Dedifferentiated amniotic fluid mesenchymal stem cell (primary cell): ENCODE results near the gene ALK.

Experiments used
- DNase-seq: peaks from one replicate; pipeline ENCODE4 v3.0.0-alpha.2; 2016; ENCODE audit errors: extremely low spot score

The ALK gene

DNA sequence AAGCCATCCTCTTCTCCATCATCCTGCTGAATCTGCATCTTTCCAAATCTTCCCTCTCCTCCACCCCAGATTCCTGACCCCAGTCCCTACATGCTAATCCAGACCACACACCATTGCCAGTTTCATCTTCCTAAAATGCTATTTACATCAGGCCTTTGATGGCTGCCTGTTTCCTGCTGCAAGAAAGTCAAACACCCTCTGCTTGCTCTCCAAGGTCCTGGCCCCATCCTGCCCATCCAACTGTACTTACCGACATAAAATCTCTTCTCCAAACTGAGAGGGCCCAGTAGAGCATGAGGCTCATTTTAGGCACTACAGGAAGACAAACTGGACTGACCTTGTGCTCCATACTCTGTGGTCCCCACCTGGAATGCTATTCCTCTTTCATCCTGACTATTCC, 19.0 kb downstream of the ALK start:
- no peak for DNase-seq

DNA sequence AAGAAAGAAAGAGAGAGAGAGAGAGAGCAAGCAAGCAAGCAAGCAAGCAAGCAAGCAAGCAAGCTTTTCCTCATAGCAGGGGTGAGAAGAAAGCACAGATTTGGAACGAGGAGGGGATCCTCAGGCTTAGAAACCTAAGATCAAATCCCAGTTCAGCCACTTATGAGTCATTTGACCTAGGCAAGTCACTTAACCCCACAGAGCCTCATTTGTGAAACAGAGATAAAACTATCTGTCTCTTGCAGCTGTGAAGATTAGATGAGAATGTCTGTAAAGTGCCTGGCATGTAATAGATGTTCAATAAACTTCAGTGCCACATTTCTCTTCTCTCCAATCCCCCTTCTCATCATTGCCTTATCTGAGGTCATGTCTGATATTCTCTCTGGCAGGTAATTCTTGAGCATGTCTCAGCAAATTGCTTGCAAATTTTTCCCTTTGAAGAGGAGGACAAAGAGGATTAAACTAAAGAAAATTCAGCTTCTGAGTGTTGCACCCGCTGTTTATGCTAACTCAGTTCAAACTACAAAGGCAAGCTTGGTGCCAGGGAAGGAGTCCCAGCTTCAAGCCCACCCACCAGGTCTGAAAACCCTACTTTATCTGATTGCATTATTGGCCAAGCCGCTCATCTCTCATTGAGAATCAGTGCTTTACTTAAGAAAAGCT, 20.3 kb downstream of the ALK start:
- DNase-seq: no peak

DNA sequence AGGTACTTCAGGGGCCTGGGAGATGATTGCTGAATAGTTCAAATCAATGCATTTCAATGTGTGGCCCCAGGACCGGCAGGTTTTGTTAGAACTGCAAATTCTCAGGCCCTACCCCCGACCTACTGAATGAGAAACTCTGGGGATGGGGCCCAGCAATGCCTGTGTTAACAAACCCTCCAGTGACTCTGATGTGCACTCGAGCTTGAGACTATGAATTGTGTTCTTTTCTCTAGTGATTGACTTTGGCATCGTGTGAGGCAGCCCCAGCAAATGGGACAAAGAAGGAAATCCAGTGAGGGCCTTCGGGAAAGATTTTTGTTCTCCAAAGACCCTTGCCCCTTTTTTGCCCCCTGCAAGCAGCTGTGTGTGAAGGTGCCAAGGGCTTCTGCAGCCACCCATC, 22.4 kb downstream of the ALK start:
- no peak for DNase-seq

DNA sequence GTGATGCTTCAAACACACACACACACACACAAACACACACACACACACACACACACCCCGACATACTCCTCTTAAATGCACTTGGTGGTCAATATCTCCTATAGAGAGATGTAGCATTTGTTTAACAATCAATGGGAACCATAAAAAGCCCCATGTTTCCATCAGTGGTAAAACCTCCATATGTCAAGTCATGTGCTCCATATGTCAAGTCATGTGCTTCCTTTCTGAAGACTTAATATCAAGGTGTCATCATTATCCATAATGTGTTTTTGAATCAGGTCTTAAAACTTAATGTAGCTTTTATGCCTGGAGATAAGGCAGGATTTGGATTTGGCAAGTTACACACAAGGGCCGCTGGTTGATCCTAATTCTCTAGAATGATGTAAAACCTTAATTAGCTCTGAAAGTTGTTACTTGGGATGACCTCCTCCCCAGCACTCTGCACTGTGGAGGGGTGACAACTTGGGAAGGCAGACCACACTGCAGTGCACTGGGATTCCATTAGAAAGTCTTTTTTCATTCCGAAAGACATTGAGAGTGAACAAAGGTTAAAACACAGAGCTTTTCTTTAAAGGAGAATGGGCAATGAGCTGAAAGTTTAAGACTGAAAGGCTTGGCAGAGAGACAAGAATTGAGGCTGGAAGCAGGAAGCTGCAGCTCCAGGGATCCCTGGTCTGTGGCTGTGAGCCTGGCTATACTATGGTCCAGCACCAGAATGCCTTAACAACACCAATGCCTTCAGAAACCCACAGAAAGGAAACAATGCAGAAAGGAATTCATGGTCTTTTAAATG, 26.4 kb downstream of the ALK start:
- no peak for DNase-seq

DNA sequence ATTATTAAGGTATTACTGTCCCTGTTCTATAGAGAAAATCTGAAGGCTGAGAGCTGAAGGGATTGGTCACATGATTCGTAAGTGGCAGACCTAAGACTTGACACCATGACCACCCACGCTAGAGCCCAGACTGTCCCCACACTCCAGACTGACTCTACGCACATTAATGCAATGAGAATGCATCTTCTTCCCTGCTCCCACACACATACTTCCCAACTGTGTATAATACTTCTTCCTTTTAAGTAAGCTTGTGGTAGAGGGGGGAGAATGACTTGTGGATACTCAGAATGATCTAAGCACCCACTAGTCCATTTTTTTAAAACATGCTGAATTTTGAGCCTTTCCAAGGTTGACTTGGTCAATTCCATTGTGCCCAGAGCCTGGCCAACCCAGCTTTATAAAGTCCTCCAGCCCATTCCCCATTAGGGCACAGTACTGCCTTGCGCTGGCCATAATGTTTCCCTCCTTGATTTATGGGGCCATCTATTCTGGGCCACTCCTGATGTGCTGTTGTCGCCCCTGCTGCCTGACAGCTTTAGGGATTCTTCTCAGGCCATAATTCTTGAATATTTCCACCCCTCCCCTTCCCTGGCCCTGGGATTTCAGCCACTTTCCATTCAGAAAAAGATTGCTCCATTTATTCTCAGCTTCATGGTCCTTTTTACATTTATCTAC, 28.7 kb downstream of the ALK start:
- DNase-seq: no peak

DNA sequence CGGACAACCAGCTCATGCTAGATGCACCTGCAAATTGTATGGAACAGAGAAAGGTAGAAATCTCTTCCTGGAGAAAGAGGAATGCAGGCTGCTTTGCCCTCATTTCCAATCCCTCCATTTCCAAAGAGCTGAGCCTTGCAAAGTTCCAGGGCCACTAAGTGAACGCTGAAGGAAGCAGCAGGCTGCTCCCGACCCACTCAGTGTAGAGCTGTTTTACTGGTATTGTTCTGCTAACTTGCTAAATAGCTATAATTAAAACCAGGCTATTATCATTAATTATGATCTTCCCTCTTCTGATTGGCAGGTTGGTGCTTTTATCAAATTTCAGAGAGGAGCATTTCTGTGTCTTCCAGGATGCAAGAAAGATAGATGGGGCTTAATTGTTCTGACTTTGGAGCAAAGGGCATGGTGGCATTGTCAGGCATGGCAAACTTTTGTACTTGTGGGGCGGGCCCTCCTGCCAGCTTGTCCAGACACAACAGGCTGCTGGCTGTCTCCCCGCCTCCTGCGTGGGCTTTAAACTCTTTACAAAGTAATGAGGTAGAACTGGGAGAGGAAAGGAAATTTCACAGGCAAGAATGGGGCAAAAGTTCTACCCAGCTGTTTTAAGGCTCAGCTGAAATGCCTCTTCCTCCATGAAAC, 40.2 kb downstream of the ALK start:
- no peak for DNase-seq

DNA sequence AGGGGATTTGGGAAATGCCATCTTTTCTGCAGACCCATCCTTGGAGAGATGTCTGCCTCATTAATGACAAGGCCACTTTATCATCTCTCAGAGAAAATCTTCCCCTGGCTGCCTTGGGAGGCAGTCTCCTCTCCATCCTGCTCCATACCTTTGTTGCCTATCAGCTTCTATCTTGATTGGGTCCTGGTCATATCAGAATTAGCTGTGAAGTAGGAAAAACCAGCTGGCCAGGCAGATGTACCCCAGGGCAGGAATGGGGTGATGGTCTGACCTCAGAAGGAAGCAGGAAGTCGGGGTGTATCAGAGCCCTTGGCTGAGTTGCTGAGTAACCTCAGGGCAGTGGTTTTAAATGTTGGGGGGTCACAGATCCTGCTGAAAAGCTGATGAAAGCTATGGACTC, 41.3 kb downstream of the ALK start:
- no peak for DNase-seq

DNA sequence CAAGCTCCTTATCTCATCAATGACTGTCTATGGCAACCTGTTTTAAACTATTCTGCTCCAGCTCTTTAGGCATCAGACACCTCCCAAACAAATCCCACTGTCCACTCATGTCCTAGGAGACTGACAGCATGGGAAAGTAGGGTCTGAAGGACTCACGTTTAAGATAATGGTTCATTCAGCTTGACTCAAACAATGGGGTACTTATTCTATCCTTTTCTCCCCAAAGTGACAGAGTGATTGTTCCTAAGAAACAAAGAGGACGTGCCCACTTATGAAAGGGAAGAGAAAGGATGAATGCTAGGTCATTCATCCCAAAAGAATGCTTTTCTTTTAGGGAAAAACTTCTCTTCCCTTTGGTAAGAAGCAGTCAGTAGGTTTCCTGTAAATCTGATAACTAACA, 41.9 kb downstream of the ALK start:
- no peak for DNase-seq

DNA sequence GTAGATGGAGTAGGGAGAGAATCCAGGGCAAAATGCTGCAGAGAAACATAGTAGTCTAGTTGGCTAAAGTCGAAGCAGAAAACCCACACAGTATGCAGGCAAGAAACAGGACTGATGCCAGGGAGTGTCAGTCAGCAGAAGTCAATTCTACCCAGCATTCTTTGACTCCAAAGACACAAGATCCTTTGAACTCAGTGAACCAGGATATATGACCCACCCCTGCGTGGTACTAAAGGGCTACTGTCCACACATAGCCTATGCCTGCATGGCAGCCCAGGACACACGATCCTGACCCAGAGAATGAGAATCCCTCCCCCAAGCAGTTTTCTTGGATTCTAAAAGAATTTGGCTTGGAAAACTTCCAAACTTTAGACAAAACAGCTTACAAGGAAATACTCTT, 42.5 kb downstream of the ALK start:
- DNase-seq: no peak

DNA sequence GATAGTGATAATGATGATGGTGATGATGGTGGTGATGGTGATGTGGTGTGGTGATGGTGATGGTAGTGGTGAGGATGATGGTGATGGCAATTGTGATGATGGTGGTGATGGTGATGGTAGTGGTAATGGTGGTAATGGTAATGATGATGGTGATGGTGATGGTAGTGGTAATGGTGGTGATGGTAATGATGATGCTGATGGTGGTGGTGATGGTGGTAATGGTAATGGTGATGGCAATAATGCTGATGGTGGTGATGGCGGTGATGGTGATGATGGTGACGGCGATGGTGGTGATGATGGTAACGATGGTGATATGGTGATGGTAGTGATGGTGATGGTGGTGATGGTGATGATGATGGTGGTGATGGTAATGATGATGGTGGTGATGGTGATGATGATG, 45.0 kb downstream of the ALK start:
- DNase-seq: no peak

DNA sequence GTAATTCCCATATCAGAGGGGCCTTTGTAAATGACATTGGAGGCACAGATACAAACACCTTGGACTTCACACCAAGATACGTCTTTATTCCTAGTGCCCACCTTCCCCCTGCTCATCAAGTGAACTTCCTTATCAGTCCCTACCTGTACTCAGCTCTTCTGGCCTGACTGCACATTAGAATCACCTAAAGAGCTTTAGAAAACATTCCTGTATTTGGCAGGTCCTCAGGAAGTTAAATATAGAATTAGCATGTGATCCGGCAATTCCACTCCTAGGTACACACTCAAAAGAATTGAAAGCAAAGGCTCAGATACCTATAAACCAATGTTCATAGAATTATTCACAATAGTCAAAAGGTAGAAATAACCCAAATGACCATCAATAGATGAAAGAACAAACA, 46.6 kb downstream of the ALK start:
- no peak for DNase-seq

DNA sequence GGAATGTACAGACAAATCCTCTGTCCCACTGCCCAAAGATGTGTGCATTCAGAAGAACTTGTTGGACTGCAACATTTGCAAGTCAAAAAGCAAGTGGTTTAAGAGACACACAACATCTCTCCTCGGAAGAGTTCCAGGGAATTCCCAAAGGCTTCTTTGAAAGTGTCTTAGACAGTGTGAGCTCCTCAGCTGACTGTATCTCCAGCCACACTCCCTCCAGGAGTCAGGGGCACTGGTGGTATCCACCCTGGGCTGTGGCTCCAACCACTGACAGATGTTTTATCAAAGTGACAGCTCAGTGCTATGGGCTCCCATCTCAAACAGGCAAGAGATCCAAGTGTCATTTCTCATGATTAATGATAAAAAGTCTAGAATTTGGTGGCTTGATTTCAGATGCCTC, 48.5 kb downstream of the ALK start:
- no peak for DNase-seq

DNA sequence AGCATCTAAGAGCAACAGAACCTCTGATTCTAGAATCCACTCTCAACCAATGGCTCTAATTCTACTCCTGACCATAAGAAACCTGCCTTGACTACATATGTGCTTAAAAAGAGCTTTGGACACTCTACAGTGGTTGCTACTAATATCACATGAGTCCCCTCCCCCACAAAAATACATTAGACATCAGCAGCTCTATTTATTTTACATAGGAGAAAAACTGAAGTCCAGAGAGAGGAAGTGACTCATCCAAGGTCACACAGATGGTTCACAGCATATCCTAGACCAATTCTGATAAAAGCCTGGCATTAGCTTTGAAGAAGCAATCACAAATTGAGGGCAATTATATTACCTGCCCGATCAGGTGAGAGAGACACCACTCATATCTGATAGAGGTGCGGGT, 49.8 kb downstream of the ALK start:
- DNase-seq: no peak

DNA sequence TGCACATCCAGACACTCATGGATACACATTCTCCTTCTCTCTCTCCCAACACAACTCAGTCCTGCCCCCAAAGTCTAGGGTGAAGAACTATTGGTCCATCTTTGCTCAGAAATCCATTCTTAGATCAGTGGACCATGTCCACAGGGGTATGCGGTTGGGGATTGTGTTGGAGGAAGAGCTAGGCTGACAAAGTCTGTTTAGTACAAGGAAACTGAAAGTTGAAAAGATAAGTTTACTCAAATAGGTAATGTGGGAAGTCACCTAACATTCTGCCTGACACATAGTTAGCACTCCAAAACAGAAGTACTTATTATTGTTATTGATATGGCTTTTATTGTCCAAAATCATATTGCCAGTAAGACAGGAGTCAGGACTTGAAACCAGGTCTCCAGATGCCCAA, 55.9 kb downstream of the ALK start:
- no peak for DNase-seq

DNA sequence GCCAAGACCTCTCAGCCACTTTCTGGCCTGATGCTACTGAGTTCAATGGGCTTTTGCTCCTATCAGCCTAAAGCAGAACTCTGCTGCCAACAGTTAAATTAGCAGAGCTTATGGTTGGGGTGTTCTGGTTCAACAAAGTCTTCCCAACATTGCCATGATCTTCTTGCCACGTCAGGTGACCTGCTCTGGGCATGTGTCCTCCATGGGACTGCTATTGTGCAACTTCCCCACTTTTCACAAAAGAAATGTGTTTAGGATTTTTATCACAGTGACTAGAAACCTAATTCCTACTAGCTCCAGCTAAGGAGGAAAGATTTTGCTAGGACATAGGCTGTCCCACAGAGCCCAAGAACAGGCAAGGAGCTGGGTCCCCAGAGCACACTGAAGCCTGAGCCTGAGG, 56.4 kb downstream of the ALK start:
- DNase-seq: no peak

DNA sequence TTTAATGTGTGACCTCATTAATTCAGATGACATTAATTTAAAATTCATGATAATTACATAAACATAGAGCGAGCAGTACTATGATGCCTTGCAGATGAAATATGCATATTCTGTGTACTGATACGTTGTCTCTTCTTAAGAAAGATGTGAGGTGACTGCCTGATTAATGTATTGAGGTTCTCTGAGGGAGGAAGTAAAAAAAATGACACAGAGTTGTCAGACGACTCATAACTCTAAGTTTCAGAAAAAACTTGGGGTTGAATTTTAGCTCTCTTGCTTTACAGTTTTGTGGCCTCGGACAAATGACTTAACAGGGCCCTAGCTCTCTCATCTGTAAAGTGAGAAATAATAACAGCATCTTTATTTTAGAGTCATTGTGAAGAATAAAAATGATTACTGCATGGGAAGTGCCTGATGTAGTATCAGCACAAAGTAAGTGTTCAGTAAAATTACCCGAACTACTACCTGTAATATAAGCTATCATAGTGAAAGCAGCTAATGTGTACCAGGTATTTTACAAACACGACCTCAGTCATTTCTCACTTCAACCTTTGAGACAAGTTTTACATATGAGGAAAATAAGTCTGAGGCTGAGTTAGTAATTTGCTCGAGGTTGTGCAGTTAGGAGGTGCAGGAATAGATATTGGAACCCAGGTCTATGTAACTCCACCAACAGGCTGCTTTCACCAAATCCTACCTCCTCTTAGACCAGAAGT, 65.3 kb downstream of the ALK start:
- DNase-seq: no peak

DNA sequence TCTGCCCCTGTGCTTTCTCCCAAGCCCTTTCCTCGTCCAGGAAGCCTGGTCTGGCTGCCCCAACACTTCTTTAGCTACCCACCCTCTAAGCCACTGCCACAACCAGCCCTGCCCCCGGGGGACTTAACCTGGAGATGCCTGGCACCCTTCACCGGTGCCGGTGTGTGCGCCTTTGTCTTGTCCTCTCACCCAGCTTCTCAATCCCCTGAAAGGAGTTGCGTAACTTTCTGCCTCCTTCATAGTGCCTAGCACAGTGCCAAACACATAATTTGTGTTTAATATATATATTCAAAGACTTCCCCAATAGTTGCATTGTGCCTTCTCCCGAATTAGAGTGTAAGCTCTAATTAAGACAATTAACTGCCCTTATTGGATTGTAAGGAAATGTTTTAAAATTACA, 70.6 kb downstream of the ALK start:
- DNase-seq: no peak

DNA sequence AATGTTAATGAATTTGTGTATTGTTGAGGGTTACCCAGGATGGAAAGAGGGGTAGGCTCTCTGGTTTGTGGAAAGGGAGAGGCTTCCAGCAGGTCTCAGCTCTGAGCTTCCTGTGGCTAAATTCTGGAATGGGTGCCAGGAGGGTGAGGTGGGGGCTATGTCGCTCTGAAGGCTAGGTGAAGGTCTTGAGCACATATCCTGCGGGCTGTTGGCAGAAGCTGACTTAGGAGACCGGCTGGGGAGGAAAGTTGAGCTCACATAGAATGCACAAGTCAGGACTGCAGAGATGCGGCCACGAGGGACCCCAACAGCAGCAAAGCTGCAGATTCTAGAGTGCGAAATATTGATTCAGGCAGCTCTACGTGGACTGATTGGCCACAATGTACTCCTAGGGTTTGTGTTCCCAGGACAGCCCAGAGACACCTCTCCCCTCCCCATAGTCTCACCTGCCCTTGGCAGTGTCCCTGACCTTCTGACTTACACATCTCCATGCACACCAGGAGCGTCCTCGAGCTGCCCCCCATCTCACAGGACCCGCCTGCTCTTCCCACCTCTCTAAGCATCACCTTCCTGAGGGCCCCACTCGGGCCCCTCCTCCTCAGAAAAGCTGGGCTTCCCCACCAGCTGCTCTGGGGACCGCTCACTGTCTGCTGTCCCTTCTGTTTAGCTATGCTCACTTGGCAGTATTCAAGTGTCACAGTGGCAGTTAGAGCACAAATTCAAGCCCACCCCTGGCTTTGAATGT, 72.6 kb downstream of the ALK start:
- no peak for DNase-seq

DNA sequence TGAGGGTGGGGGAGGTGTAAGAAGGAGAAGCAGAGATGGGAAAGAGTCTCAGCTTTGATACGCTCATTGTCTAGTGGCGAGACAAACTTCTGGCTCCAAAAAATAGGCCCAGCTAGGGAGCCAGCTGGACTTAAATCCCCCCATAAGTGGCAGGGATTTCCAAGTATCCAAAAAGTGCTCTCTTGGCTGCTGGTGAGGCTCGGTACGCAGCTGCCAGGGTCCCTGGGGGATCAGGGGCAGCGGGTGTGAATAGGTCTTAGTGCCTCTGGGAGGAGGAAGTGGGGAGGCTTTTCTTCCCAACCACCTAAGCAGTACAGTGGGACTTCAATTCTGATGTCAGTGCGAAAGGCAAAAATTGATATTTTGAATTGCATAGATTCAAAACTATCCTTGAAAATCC, 73.5 kb downstream of the ALK start:
- no peak for DNase-seq

DNA sequence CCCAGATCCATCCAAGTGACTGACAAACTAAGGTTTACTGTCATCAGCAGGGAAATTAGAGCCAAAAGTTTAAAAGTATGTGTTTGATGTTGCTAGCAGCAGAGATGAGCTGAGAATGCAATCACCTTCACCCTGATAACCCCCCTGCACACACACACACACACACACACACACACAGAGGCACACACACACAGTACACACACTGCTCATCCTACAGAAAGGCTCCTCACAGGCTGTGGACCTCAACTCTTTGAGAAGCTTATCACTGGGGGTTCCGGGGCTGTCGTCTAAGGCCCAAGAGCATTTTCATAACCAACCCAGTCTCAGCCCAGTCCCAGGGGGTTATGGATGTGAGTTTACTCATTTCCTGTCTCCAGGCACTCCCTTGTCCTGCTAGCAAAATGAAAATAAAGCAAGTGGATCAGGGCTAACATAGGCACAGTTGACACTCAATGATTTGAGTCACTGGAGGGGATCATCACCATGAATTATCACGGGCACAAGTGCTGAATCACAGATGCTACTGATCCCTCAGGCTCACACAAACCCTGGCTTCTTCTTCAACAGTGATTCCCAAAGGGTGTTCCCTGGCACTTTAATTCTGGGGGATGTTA, 76.6 kb downstream of the ALK start:
- no peak for DNase-seq
